ENCODE measurements around the gene PSMF1.

PSMF1 gene

GRCh38 chr20:1118336-1119127 is at the start of gene PSMF1:
Gene PSMF1, plus strand, starts transcription at chr20:1118602. Its CDS starts 172 bp downstream, at chr20:1118774.
- peak; percentile 93 to 97 (median 96) for DNase-seq

GRCh38 chr20:1072258-1072657 is 46.1 kb upstream of the PSMF1 start:
- DNase-seq: no peak

GRCh38 chr20:1075616-1076015 is 42.8 kb upstream of the PSMF1 start:
- DNase-seq: no peak

- no peak for DNase-seq
Observed at GRCh38 chr20:1081891-1082290, 36.5 kb upstream of the PSMF1 start.

- no peak for DNase-seq
Observed at GRCh38 chr20:1083431-1084080, 34.8 kb upstream of the PSMF1 start.

GRCh38 chr20:1085492-1086276 is 32.7 kb upstream of the PSMF1 start:
- DNase-seq: no peak

GRCh38 chr20:1086277-1087213 is 31.9 kb upstream of the PSMF1 start:
- DNase-seq: no peak

- no peak for DNase-seq
Observed at GRCh38 chr20:1087311-1087905, 31.0 kb upstream of the PSMF1 start.

- no peak for DNase-seq
Observed at GRCh38 chr20:1094751-1095150, 23.7 kb upstream of the PSMF1 start.

- DNase-seq: no peak
Observed at GRCh38 chr20:1101533-1101932, 16.9 kb upstream of the PSMF1 start.

- DNase-seq: no peak
Observed at GRCh38 chr20:1102016-1102415, 16.4 kb upstream of the PSMF1 start.

- no peak for DNase-seq
Observed at GRCh38 chr20:1103751-1104150, 14.7 kb upstream of the PSMF1 start.

- DNase-seq: no peak
Observed at GRCh38 chr20:1105599-1106194, 12.7 kb upstream of the PSMF1 start.

- DNase-seq: no peak
Observed at GRCh38 chr20:1107176-1107575, 11.2 kb upstream of the PSMF1 start.

- peak; percentile 23 to 49 (median 30) for DNase-seq
Observed at GRCh38 chr20:1108437-1108920, 9.9 kb upstream of the PSMF1 start.

GRCh38 chr20:1112908-1113307 is 5.5 kb upstream of the PSMF1 start:
- no peak for DNase-seq

- no peak for DNase-seq
Observed at GRCh38 chr20:1118004-1118335, 432 bp upstream of the PSMF1 start.

- no peak for DNase-seq
Observed at GRCh38 chr20:1119128-1119505, 715 bp downstream of the PSMF1 start.

GRCh38 chr20:1119524-1119923 is 1.1 kb downstream of the PSMF1 start:
- DNase-seq: no peak

- DNase-seq: no peak
Observed at GRCh38 chr20:1121429-1121828, 3.0 kb downstream of the PSMF1 start.

All from stimulated activated naive CD4-positive, alpha-beta T cell (primary cell).